ENCODE measurements around the gene MRPL51. TPM values are rescaled to one million over a fixed set of nuclear protein-coding genes. Genes with fewer than 3 reads are reported as not detected.

MRPL51 gene
- total and polyA plus RNA-seq, 9 of the 15 experiments (the other 6 are each of a cell fraction or from before 2014, with no cell fraction given): 127 to 727 (median 208) TPM

DNA sequence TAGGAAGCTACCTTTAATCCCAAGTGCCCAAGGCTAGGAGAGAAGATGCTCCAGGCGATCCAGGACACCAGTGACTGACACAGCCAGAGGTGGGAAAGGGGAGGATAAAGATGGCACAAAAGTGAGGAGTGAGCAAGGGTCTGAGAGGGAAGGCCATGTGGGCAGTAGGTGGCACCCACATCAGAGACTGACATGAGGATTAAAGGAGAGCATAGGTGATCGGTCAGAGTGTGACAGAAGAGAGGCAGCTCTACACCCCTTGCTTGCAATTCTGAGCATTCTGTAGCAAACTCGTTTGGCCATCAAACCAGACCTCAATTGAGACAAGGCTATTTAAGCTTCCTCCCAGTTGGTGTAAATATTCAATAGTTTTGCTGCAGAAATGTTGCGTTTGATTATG, 49.0 kb downstream of the MRPL51 start (continued):
- TF ChIP-seq, protein P1, sequence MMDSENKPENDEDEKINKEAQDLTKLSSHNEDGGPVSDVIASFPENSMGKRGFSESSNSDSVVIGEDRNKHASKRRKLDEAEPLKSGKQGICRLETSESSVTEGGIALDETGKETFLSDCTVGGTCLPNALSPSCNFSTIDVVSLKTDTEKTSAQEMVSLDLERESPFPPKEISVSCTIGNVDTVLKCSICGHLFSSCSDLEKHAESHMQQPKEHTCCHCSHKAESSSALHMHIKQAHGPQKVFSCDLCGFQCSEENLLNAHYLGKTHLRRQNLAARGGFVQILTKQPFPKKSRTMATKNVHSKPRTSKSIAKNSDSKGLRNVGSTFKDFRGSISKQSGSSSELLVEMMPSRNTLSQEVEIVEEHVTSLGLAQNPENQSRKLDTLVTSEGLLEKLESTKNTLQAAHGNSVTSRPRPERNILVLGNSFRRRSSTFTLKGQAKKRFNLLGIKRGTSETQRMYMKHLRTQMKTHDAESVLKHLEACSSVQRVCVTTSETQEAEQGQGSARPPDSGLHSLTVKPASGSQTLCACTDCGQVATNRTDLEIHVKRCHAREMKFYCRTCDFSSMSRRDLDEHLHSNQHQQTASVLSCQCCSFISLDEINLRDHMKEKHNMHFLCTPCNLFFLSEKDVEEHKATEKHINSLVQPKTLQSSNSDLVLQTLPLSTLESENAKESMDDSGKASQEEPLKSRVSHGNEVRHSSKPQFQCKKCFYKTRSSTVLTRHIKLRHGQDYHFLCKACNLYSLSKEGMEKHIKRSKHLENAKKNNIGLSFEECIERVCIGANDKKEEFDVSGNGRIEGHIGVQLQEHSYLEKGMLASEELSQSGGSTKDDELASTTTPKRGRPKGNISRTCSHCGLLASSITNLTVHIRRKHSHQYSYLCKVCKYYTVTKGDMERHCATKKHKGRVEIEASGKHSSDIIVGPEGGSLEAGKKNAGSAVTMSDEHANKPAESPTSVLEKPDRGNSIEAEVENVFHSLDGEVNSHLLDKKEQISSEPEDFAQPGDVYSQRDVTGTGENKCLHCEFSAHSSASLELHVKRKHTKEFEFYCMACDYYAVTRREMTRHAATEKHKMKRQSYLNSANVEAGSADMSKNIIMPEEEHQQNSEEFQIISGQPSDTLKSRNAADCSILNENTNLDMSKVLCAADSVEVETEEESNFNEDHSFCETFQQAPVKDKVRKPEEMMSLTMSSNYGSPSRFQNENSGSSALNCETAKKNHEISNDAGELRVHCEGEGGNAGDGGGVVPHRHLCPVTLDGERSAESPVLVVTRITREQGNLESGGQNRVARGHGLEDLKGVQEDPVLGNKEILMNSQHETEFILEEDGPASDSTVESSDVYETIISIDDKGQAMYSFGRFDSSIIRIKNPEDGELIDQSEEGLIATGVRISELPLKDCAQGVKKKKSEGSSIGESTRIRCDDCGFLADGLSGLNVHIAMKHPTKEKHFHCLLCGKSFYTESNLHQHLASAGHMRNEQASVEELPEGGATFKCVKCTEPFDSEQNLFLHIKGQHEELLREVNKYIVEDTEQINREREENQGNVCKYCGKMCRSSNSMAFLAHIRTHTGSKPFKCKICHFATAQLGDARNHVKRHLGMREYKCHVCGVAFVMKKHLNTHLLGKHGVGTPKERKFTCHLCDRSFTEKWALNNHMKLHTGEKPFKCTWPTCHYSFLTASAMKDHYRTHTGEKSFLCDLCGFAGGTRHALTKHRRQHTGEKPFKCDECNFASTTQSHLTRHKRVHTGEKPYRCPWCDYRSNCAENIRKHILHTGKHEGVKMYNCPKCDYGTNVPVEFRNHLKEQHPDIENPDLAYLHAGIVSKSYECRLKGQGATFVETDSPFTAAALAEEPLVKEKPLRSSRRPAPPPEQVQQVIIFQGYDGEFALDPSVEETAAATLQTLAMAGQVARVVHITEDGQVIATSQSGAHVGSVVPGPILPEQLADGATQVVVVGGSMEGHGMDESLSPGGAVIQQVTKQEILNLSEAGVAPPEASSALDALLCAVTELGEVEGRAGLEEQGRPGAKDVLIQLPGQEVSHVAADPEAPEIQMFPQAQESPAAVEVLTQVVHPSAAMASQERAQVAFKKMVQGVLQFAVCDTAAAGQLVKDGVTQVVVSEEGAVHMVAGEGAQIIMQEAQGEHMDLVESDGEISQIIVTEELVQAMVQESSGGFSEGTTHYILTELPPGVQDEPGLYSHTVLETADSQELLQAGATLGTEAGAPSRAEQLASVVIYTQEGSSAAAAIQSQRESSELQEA (IDR thresholded peaks at IDR 0.05; ENCODE audit: low read depth): no peak

DNA sequence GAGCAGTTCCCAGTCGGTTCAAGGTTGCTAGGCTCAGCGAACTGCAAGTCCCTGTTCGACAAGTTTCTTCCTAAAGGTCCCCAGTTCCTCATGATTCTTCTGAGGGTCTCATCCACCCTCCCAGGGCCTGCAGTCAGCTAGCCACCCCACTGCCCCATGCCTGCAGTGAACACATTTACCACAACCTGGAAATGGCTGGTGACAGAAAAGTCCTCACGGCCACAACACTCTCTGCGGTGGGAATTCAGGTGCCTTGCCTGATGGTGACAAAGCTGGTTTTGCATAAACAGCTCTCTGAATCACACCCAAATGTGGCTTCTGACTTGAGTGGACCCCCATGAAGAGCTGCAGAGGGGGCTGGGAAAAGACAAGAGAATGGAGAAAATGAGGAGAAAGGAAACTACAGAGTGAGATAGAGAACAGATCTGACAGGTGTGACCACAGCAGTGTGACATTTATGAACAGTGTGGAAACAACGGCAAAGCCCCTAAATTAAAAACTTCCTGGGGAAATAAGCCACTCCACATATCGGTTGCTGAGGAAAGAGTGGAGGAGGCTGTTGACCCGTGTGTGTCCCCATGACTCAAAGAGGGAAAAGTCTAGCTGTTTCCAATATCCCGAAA, 49.6 kb downstream of the MRPL51 start:
- intact Hi-C loops (cut with micrococcal nuclease) (no loop called here), in situ Hi-C loops (cut with MboI) (no loop called here)
- no peaks in the 10 kb centered on the region for H3K36me3 ChIP-seq (ENCODE audit: control insufficient read depth, insufficient read depth, low read length)
- no peak for FAIRE-seq
- no peak overlapping the region for H3K9ac ChIP-seq (ENCODE audit: insufficient read depth in 1 of 2, low read depth in 2 of 2, low read length in 2 of 2)
- H4K20me1 ChIP-seq (replicated peaks; ENCODE audit: control insufficient read depth, insufficient read depth, low read length): no peaks in the 10 kb centered on the region
- no peaks in the 10 kb centered on the region; a peak in 1 of 5 replicates for H3K4me1 ChIP-seq (replicated peaks in 1 of 2; ENCODE audit: control insufficient read depth in 2 of 2, insufficient read depth in 2 of 2, low read length in 2 of 2)
- no peak overlapping the region for H2AFZ ChIP-seq (ENCODE audit: low read depth, low read length)
- H3K9me3 ChIP-seq (replicated peaks; ENCODE audit: control insufficient read depth, insufficient read depth, low read depth, low read length): no peaks in the 10 kb centered on the region
- no peaks in the 10 kb centered on the region for H3K79me2 ChIP-seq (ENCODE audit: control insufficient read depth, insufficient read depth, low read length)
- H3K27ac ChIP-seq (ENCODE audit: extremely low read depth, low read depth, low read length): no peak overlapping the region
- no peaks in the 10 kb centered on the region for H3K9me1 ChIP-seq (ENCODE audit: control insufficient read depth, insufficient read depth, low read length)
- no peak overlapping the region for H3K4me3 ChIP-seq
- WGBS (ENCODE audit: insufficient coverage, low coverage, missing lambda C conversion rate): 12% methylated on average over 7 of the region's 9 CpGs
- CTCF ChIA-PET (ENCODE audit: low intra/inter-chr PET ratio): no interaction called here
- no peak for ATAC-seq
- H3K27me3 ChIP-seq (ENCODE audit: control insufficient read depth in 2 of 2, insufficient read depth in 2 of 2, low read length in 2 of 2): peaks cover 0 to 9% of the 10 kb centered on the region in 2 experiments; a peak in 4 of 5 replicates
- no peak overlapping the region for H3K4me2 ChIP-seq (ENCODE audit: insufficient read depth, low read length)
- no peak for DNase-seq (ENCODE audit: extremely low read depth in 1 of 4, low spot score in 3 of 4)
- BruUV-seq (replicated peaks): no TSS peak
- POLR2A ChIA-PET: interaction anchor here (0.9 kb wide), 1 partner anchor 14 kb away, joined by 3 read pairs; no protein-coding TSS in a partner anchor
- no peak for TF ChIP-seq ZBTB17 (CRISPR knock-in tag; IDR thresholded peaks at IDR 0.05)
- TF ChIP-seq MAFF (IDR thresholded peaks at IDR 0.05; ENCODE audit: low read length): no peak
- no peak for TF ChIP-seq DIDO1 (tag; IDR thresholded peaks at IDR 0.05; ENCODE audit: low read depth)
- TF ChIP-seq BRD4 (IDR thresholded peaks at IDR 0.05): no peak
- TF ChIP-seq, protein P2, sequence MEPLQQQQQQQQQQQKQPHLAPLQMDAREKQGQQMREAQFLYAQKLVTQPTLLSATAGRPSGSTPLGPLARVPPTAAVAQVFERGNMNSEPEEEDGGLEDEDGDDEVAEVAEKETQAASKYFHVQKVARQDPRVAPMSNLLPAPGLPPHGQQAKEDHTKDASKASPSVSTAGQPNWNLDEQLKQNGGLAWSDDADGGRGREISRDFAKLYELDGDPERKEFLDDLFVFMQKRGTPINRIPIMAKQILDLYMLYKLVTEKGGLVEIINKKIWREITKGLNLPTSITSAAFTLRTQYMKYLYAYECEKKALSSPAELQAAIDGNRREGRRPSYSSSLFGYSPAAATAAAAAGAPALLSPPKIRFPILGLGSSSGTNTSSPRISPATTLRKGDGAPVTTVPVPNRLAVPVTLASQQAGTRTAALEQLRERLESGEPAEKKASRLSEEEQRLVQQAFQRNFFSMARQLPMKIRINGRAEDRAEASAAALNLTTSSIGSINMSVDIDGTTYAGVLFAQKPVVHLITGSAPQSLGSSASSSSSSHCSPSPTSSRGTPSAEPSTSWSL (CRISPR knock-in tag; IDR thresholded peaks at IDR 0.05; ENCODE audit: borderline replicate concordance): no peak
- TF ChIP-seq ZNF766 (CRISPR knock-in tag; conservative IDR thresholded peaks at IDR 0.05): no peak
- no peak for TF ChIP-seq PHB2 (IDR thresholded peaks at IDR 0.05; ENCODE audit: low read depth)
- no peak for TF ChIP-seq NONO (IDR thresholded peaks at IDR 0.05; ENCODE audit: low read depth in 2 of 2, low read length in 1 of 2)
- TF ChIP-seq, protein P3, sequence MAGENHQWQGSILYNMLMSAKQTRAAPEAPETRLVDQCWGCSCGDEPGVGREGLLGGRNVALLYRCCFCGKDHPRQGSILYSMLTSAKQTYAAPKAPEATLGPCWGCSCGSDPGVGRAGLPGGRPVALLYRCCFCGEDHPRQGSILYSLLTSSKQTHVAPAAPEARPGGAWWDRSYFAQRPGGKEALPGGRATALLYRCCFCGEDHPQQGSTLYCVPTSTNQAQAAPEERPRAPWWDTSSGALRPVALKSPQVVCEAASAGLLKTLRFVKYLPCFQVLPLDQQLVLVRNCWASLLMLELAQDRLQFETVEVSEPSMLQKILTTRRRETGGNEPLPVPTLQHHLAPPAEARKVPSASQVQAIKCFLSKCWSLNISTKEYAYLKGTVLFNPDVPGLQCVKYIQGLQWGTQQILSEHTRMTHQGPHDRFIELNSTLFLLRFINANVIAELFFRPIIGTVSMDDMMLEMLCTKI (IDR thresholded peaks at IDR 0.05; ENCODE audit: partially characterized antibody): no peak
